HFFc6 (cell line): ENCODE measurements around the gene IL17RA. TPM values are rescaled to one million over a fixed set of nuclear protein-coding genes. Genes with fewer than 3 reads are reported as not detected.

Experiments
- DNase-seq: peaks from one replicate; pipeline ENCODE4 v3.0.0-alpha.2; 2018
- H3K27ac Mint-ChIP-seq: 2 replicates; pipeline ENCODE4 v1.8.0; 2020; ENCODE audit warnings: mild to moderate bottlenecking, mixed read lengths
- H3K27me3 Mint-ChIP-seq: 2 replicates; pipeline ENCODE4 v1.8.0; 2021; ENCODE audit warnings: mild to moderate bottlenecking, moderate library complexity, mixed read lengths; ENCODE audit not compliant: insufficient read depth
- H3K36me3 Mint-ChIP-seq: 2 replicates; pipeline ENCODE4 v1.8.0; 2021; ENCODE audit warnings: low read depth, mixed read lengths
- H3K4me1 Mint-ChIP-seq: 2 replicates; pipeline ENCODE4 v1.8.0; 2020; ENCODE audit warnings: low read depth, mixed read lengths
- H3K4me3 Mint-ChIP-seq: 2 replicates; pipeline ENCODE4 v1.8.0; 2020; ENCODE audit warnings: mild to moderate bottlenecking, moderate library complexity, mixed read lengths
- H3K9me3 Mint-ChIP-seq: 2 replicates; pipeline ENCODE4 v1.8.0; 2020; ENCODE audit warnings: mild to moderate bottlenecking, mixed read lengths
- total RNA-seq, 6 experiments: library from RNA; stranded (reverse); fragmentation: NEBNext Ultra II Directional; extraction: Animal tissue kit (Norgen Biotek cat#: 25700); gene quantifications; 2 replicates in 1 of 6; 3 replicates in 5 of 6; pipeline ENCODE4 v1.2.3, GENCODE V29; 2021
- TF ChIP-seq, protein P1 (sequence below): fragments of 200-600 bp; sonication (generic); IDR thresholded peaks from 2 replicates; pipeline ENCODE4 v1.5.0; 2021; ENCODE audit warnings: antibody characterized with exemption, mild to moderate bottlenecking

Gene IL17RA
- total RNA-seq, 6 experiments from 2014 or later = 10.5 to 14.4 (median 13.7) TPM

DNA sequence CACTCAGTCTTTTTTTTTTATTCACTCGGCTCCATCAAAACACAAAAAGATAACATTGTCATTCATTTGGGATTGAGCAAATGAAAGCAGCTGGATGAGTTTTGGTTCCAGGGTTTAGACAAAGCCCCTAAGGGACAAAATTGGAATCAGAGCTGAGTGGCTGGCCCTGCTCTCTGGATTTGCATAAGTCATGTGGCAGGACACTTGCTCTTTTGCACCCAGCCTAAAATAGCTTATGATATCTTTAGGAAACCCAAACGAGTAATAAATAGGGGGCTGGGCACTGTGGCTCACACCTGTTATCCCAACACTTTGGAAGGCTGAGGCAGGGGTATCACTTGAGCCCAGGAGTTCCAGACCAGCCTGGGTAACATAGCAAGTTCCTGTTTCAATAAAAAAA, 47.3 kb downstream of the IL17RA start:
- Mint-ChIP-seq H3K36me3 (no peaks in the 10 kb centered on the region), H3K27ac (no peak overlapping the region), H3K27me3 (peaks cover 1% of the 10 kb centered on the region; the same call in 1 of the 2 replicates), H3K9me3 (no peaks in the 10 kb centered on the region), H3K4me1 (no peaks in the 10 kb centered on the region; the same call in 1 of the 2 replicates), H3K4me3 (no peak overlapping the region)
- no peak for DNase-seq
- TF ChIP-seq, protein P1, sequence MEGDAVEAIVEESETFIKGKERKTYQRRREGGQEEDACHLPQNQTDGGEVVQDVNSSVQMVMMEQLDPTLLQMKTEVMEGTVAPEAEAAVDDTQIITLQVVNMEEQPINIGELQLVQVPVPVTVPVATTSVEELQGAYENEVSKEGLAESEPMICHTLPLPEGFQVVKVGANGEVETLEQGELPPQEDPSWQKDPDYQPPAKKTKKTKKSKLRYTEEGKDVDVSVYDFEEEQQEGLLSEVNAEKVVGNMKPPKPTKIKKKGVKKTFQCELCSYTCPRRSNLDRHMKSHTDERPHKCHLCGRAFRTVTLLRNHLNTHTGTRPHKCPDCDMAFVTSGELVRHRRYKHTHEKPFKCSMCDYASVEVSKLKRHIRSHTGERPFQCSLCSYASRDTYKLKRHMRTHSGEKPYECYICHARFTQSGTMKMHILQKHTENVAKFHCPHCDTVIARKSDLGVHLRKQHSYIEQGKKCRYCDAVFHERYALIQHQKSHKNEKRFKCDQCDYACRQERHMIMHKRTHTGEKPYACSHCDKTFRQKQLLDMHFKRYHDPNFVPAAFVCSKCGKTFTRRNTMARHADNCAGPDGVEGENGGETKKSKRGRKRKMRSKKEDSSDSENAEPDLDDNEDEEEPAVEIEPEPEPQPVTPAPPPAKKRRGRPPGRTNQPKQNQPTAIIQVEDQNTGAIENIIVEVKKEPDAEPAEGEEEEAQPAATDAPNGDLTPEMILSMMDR = no peak

DNA sequence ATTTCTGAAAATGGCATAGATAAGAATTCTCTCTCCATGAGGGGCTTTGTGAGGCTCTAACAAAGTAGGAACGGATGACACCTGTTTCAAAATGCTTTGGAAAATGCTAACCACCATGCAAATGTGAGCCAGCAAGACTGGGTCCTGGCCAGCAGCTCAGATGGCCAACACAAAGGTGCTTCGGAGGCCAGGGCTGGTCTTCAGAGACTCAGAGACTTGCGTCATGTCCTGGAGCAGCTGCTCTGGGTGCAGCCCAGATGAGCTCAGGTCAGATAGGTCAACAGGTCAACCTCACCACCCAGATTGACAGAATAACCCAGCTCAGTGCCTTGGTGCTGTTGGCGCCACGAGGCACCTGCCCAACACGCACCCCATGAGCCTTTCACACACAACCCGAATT, 48.3 kb downstream of the IL17RA start:
- Mint-ChIP-seq H3K36me3 (no peaks in the 10 kb centered on the region), H3K27ac (no peak overlapping the region), H3K4me3 (no peak overlapping the region), H3K9me3 (no peaks in the 10 kb centered on the region), H3K27me3 (peaks cover 1% of the 10 kb centered on the region; the same call in 1 of the 2 replicates), H3K4me1 (no peaks in the 10 kb centered on the region; the same call in 1 of the 2 replicates)
- TF ChIP-seq, protein P1 = no peak
- no peak for DNase-seq

DNA sequence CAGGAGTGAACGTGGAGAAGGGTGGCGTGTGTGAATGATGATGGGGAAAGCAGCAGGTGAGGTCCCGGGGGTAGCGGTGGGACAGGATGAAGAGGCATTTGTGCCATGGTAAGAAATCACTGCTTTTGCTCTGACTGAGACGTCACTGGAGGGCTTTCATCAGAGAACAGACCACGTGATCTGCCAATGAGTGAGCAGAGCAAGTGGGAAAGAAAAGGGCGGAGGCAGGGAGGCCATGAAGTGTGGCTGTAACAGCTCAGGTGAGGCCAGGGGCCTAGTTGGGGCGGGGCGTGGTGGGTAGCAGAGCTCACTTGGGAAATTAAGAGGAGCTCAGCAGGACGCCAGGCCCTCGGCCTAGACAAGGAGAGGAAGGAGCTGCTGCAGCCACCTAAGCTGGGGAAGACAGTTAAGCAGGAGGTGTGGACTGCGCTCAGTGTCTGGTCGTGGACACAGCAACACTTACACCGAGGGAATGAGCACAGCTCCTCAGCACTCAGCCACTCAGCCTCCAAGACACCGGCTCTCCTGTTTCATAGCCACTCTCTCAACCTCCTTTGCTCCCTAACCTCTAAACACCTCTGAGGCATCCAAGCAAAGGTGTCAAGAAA, 50.5 kb downstream of the IL17RA start:
- Mint-ChIP-seq H3K4me1 (no peaks in the 10 kb centered on the region; the same call in 1 of the 2 replicates), H3K9me3 (no peaks in the 10 kb centered on the region), H3K4me3 (no peak overlapping the region), H3K27ac (no peak overlapping the region), H3K27me3 (no peaks in the 10 kb centered on the region; the same call in 1 of the 2 replicates), H3K36me3 (peaks cover 5% of the 10 kb centered on the region)
- TF ChIP-seq, protein P1 = no peak
- no peak for DNase-seq

DNA sequence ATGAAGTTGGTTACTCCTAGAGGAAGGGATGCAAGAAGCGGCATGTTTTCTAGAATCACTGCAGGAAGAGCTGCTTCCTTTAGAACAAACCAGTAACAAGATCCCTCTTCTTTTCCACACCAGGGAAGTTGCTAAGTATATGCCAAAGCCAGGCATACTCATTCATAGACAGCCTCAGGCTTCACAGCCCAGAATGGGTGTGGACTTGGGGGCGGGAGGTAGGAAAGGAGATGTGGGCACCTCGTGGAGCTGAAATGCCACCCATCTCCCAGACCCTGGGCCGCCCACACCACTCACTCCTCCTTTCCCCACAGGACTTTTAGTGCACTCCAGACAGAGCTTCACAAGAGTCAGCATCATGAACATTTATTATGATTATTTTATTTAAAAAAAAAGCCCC, 52.4 kb downstream of the IL17RA start:
- no peak for DNase-seq
- TF ChIP-seq, protein P1 = no peak
- no peaks in the 10 kb centered on the region for H3K27me3 Mint-ChIP-seq
- H3K9me3 Mint-ChIP-seq = no peaks in the 10 kb centered on the region
- H3K4me3 Mint-ChIP-seq = no peak overlapping the region
- H3K4me1 Mint-ChIP-seq = no peaks in the 10 kb centered on the region; the same call in 1 of the 2 replicates
- H3K27ac Mint-ChIP-seq = no peak overlapping the region
- peaks cover 8% of the 10 kb centered on the region for H3K36me3 Mint-ChIP-seq

DNA sequence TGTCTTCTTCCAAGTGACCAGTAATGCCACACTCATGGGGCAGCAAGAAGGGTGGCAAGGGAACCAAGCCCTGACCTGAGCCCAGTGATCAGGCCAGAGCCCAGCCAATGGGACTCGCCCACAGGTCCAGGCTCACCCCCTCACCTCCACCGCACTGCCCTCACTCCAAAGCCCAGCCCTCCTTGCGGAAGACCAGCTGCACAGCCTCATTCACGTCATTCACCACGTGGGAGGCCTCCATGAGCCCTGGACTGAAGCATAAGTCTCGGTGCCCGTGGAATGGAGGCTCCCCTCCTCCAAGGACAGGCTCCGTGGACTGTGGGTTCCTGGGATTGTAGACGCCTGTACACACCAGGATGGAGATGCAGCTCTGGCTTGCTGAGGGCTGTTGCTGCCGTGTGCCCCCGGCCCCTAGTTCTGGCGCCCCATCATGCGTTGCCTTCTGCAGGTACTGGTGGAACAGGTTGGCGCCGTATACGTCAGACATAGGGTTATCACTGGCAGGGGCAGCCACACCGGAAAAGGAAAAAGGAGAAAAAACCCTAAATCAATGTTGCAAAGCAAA, 53.1 kb downstream of the IL17RA start:
- peaks cover 8% of the 10 kb centered on the region for H3K36me3 Mint-ChIP-seq

More for the DNA sequence above, 53.1 kb downstream of the IL17RA start:
- no peak overlapping the region for H3K27ac Mint-ChIP-seq
- TF ChIP-seq, protein P1 = no peak
- no peaks in the 10 kb centered on the region for H3K27me3 Mint-ChIP-seq
- no peak overlapping the region for H3K4me3 Mint-ChIP-seq
- DNase-seq = no peak
- no peaks in the 10 kb centered on the region; the same call in 1 of the 2 replicates for H3K4me1 Mint-ChIP-seq
- no peaks in the 10 kb centered on the region for H3K9me3 Mint-ChIP-seq
